Measurements from ENCODE around the gene KLF2. TPM values are rescaled to one million over a fixed set of nuclear protein-coding genes. Genes with fewer than 3 reads are reported as not detected.
A peak's percentile ranks its signal among the peaks of the same experiment; 100 is the strongest.

The KLF2 gene
- total RNA-seq, 1 experiment from 2014 or later, result 1.9 TPM

DNA sequence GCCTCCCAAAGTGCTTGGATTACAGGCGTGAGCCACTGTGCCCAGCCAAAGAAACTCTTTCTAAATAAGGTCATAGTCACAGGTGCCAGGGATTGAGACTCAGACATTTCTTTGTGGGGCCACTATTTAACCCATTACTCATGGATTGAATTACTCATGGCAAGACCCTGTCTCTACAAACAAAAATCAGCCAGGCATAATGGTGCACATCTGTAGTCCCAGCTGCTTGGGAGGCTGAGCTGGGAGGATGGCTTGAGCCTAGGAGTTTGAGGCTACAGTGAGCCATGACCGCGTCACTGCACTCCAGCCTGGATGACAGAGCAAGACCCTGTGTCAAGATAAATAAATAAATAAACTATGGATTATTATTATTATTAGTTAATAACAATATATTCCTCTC is 3.6 kb upstream of the KLF2 start:
- Histone ChIP-seq H3K36me3 (ENCODE audit: insufficient read depth, low read length, poor library complexity, severe bottlenecking) (no peaks in the 10 kb centered on the region), H3K4me3 (ENCODE audit: low read depth, low read length, poor library complexity, severe bottlenecking) (no peak overlapping the region), H3K9me3 (ENCODE audit: low read depth, low read length, poor library complexity, severe bottlenecking) (no peaks in the 10 kb centered on the region), H3K27me3 (replicated peaks; ENCODE audit: insufficient read depth, low read depth, low read length, poor library complexity) (peaks cover 6% of the 10 kb centered on the region), H3K27ac (ENCODE audit: low read depth, low read length, poor library complexity, severe bottlenecking) (no peak overlapping the region), H3K4me1 (ENCODE audit: insufficient read depth, low read length, poor library complexity, severe bottlenecking) (peaks cover under 1% of the 10 kb centered on the region)
- BruUV-seq (replicated peaks), result no TSS peak
- no peak for DNase-seq (ENCODE audit: low spot score)
- intact Hi-C loops (cut with micrococcal nuclease; ENCODE audit: unreplicated experiment), result no loop called here
- ChIA-PET CTCF (no interaction called here), POLR2A (ENCODE audit: low non-redundant PET) (no interaction called here)
- TF ChIP-seq, protein P1, sequence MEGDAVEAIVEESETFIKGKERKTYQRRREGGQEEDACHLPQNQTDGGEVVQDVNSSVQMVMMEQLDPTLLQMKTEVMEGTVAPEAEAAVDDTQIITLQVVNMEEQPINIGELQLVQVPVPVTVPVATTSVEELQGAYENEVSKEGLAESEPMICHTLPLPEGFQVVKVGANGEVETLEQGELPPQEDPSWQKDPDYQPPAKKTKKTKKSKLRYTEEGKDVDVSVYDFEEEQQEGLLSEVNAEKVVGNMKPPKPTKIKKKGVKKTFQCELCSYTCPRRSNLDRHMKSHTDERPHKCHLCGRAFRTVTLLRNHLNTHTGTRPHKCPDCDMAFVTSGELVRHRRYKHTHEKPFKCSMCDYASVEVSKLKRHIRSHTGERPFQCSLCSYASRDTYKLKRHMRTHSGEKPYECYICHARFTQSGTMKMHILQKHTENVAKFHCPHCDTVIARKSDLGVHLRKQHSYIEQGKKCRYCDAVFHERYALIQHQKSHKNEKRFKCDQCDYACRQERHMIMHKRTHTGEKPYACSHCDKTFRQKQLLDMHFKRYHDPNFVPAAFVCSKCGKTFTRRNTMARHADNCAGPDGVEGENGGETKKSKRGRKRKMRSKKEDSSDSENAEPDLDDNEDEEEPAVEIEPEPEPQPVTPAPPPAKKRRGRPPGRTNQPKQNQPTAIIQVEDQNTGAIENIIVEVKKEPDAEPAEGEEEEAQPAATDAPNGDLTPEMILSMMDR (conservative IDR thresholded peaks at IDR 0.05; ENCODE audit: low read depth, low read length), result no peak
- no peak for TF ChIP-seq EZH2 (IDR thresholded peaks at IDR 0.05; ENCODE audit: borderline replicate concordance, low read depth, low read length, poor library complexity, severe bottlenecking)

DNA sequence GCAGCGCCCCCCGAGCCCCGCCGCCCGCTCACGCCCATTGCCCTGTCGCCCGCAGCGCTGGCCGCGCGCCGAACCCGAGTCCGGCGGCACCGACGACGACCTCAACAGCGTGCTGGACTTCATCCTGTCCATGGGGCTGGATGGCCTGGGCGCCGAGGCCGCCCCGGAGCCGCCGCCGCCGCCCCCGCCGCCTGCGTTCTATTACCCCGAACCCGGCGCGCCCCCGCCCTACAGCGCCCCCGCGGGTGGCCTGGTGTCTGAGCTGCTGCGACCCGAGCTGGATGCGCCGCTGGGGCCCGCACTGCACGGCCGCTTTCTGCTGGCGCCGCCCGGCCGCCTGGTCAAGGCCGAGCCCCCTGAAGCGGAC is 518 bp downstream of the KLF2 start:
- H3K4me1 ChIP-seq (ENCODE audit: insufficient read depth, low read length, poor library complexity, severe bottlenecking), result no peaks in the 10 kb centered on the region
- no peak for DNase-seq (ENCODE audit: low spot score)
- BruUV-seq (replicated peaks), result no TSS peak

DNA sequence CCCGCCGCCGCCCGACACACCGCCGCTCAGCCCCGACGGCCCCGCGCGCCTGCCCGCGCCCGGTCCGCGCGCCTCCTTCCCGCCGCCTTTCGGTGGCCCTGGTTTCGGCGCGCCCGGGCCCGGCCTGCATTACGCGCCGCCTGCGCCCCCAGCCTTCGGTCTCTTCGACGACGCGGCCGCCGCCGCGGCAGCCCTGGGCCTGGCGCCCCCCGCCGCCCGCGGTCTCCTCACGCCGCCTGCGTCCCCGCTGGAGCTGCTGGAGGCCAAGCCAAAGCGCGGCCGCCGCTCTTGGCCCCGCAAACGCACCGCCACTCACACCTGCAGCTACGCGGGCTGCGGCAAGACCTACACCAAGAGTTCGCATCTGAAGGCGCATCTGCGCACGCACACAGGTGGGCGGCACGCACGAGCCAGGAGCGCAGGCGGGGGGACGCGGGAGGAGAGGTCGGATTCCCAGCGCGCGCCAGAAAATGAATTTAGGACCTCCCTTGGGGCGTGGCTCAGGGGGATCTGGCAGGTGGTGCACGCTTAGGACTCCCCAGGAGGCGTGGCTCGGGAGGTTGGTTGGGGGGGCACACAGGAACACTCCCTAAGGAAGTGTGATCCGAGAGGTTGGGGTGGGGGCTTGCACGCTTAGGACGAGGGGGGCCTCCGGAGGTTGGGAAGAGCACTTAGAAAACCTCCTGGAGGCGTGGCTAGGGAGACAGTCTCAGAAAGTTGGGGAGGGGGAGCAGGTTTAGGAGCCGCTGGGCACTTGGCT is 1.2 kb downstream of the KLF2 start:
- Histone ChIP-seq H3K27me3 (replicated peaks; ENCODE audit: insufficient read depth, low read depth, low read length, poor library complexity) (peaks cover 6% of the 10 kb centered on the region), H3K4me1 (ENCODE audit: insufficient read depth, low read length, poor library complexity, severe bottlenecking) (no peaks in the 10 kb centered on the region), H3K4me3 (ENCODE audit: low read depth, low read length, poor library complexity, severe bottlenecking) (peak overlapping the region; percentile 61), H3K9me3 (ENCODE audit: low read depth, low read length, poor library complexity, severe bottlenecking) (no peaks in the 10 kb centered on the region), H3K27ac (ENCODE audit: low read depth, low read length, poor library complexity, severe bottlenecking) (no peak overlapping the region), H3K36me3 (ENCODE audit: insufficient read depth, low read length, poor library complexity, severe bottlenecking) (no peaks in the 10 kb centered on the region)
- intact Hi-C loops (cut with micrococcal nuclease; ENCODE audit: unreplicated experiment), result no loop called here
- DNase-seq (ENCODE audit: low spot score), result peak; percentile 65
- BruUV-seq (replicated peaks), result no TSS peak
- ChIA-PET CTCF (no interaction called here), POLR2A (ENCODE audit: low non-redundant PET) (no interaction called here)
- TF ChIP-seq, protein P1 (conservative IDR thresholded peaks at IDR 0.05; ENCODE audit: low read depth, low read length), result no peak
- TF ChIP-seq EZH2 (IDR thresholded peaks at IDR 0.05; ENCODE audit: borderline replicate concordance, low read depth, low read length, poor library complexity, severe bottlenecking), result no peak

More for the DNA sequence above, 518 bp downstream of the KLF2 start:
- POLR2A ChIA-PET (ENCODE audit: low non-redundant PET), result no interaction called here
- no peaks in the 10 kb centered on the region for H3K36me3 ChIP-seq (ENCODE audit: insufficient read depth, low read length, poor library complexity, severe bottlenecking)
- H3K27ac ChIP-seq (ENCODE audit: low read depth, low read length, poor library complexity, severe bottlenecking), result peak overlapping the region; percentile 54
- CTCF ChIA-PET, result no interaction called here
- intact Hi-C loops (cut with micrococcal nuclease; ENCODE audit: unreplicated experiment), result no loop called here
- H3K27me3 ChIP-seq (replicated peaks; ENCODE audit: insufficient read depth, low read depth, low read length, poor library complexity), result peaks cover 6% of the 10 kb centered on the region
- no peaks in the 10 kb centered on the region for H3K9me3 ChIP-seq (ENCODE audit: low read depth, low read length, poor library complexity, severe bottlenecking)
- H3K4me3 ChIP-seq (ENCODE audit: low read depth, low read length, poor library complexity, severe bottlenecking), result peak overlapping the region; percentile 61
- TF ChIP-seq, protein P1 (conservative IDR thresholded peaks at IDR 0.05; ENCODE audit: low read depth, low read length), result no peak
- TF ChIP-seq EZH2 (IDR thresholded peaks at IDR 0.05; ENCODE audit: borderline replicate concordance, low read depth, low read length, poor library complexity, severe bottlenecking), result no peak

Data from A673 (cell line).